Psoas muscle (tissue), 8 donors: ENCODE measurements around the gene IFITM10. TPM values are rescaled to one million over a fixed set of nuclear protein-coding genes. Genes with fewer than 3 reads are reported as not detected.
A peak's percentile ranks its signal among the peaks of the same experiment; 100 is the strongest.

ENCODE experiments used
- ATAC-seq, 4 donors: fragments of 200-7000 bp; cut with Tn5 transposase; one replicate each; pipeline ENCODE4 v1.9.1; 2020; ENCODE audit warnings: moderate library complexity in 3 of 4, mild to moderate bottlenecking in 2 of 4
- DNase-seq, 2 donors: peaks; one replicate each; pipeline ENCODE4 v3.0.0-alpha.2; 2020
- H3K27ac ChIP-seq: fragments of 200-600 bp; one replicate; pipeline ENCODE4 v1.8.0; 2022
- H3K27me3 ChIP-seq, 3 donors: fragments of 200-600 bp in 1 of 3; one replicate each; pipeline versions ENCODE4 v1.6.1 to v1.8.0; 2013 to 2022; ENCODE audit warnings: low read length in 2 of 3, mild to moderate bottlenecking in 2 of 3, moderate library complexity in 1 of 3; ENCODE audit not compliant: insufficient read depth in 3 of 3
- H3K36me3 ChIP-seq, 2 donors: fragments of 200-600 bp in 1 of 2; one replicate each; pipeline versions ENCODE4 v1.6.1 to v1.8.0; 2013 to 2022; ENCODE audit warnings: low read depth in 1 of 2, mild to moderate bottlenecking in 1 of 2, moderate library complexity in 1 of 2; ENCODE audit not compliant: insufficient read depth in 1 of 2
- H3K4me1 ChIP-seq: fragments of 200-600 bp; one replicate; pipeline ENCODE4 v1.8.0; 2022
- H3K4me3 ChIP-seq: fragments of 200-600 bp; one replicate; pipeline ENCODE4 v1.8.0; 2022; ENCODE audit warnings: mild to moderate bottlenecking
- H3K9me3 ChIP-seq: fragments of 200-600 bp; one replicate; pipeline ENCODE4 v1.8.0; 2022
- CTCF ChIP-seq: fragments of 200-600 bp; IDR thresholded peaks from one replicate; pipeline ENCODE4 v1.8.0; 2022; ENCODE audit warnings: antibody characterized with exemption
- WGBS, 3 donors: extraction: QIAGEN DNeasy Blood & Tissue Kit; methylation state at CpG; one replicate each; pipeline versions ENCODE4 v1.1.6 to v1.1.7; 2013; 5-methylcytosine and 5-hydroxymethylcytosine counted together
- intact Hi-C, 2 donors: fragments of 100-400 bp; cut with DNase I; formaldehyde crosslinking; loops; one replicate each; pipeline versions ENCODE4 v1.11.0 to v1.14.2; 2022
- long read RNA-seq, 2 donors: library from polyadenylated mRNA; unstranded; transcript quantifications; one replicate each; pipeline ENCODE4 v2.0.0, GENCODE V29; 2021
- polyA plus RNA-seq, 3 donors: library from polyadenylated mRNA; stranded (reverse); fragments of 200-250 nt; gene quantifications; one replicate each; pipeline ENCODE4 v1.2.3, GENCODE V29; 2013
- total RNA-seq, 4 donors: library from RNA; stranded (reverse); fragmentation: NEBNext Ultra II Directional in 2 of 4; extraction: Animal tissue kit (Norgen Biotek cat#: 25700) in 2 of 4; gene quantifications; one replicate each; pipeline versions ENCODE4 v1.2.1 to v1.2.4, GENCODE V29; 2021 to 2023
- donor health status: healthy with polysubstance abuse.
- donor health status: DM: no; HTN: no; CAD: no; lungs with moderate emphysema.
- donor health status: Bipolar disorder and iron deficiency.
- donor health status: healthy.
- donor health status: DM: yes; HTN: yes; CAD: no.
- donor health status: DM: no; HTN: no; CAD: no.
- donor health status: DM: no; HTN: no; CAD: no.
- donor health status: DM: yes; HTN: yes; CAD: no.

The IFITM10 gene
- total RNA-seq, result 1 to 10 TPM; 1.6 to 6.1 (median 2.7) TPM
- polyA plus RNA-seq, result 1 to 10 TPM in 1 of 3 donors, under 1 TPM in 2; 0.70 to 1.2 (median 0.83) TPM
- long read RNA-seq, donor 1, partial matches to known transcripts, result 8 of 8 reads
- long read RNA-seq, donor 1, other reads (novel, unspliced or antisense), result 0 of 8 reads
- long read RNA-seq, donor 2, partial matches to known transcripts, result 4 of 5 reads
- long read RNA-seq, donor 2, other reads (novel, unspliced or antisense), result 1 of 5 reads

GRCh38 chr11:1750481-1750839 is at the start of gene IFITM10:
TSS of gene IFITM10 (minus strand) at chr11:1750595. CDS start at chr11:1750442, 153 bp downstream.
- no peak for TF ChIP-seq CTCF
- ATAC-seq (peak in 1 of 4 donors; percentile 9), DNase-seq (peak in 1 of 2 donors; percentile 73)
- Histone ChIP-seq H3K4me1 (peaks cover 65% of the 10 kb centered on the region), H3K9me3 (no peaks in the 10 kb centered on the region), H3K27me3 (no peaks in the 10 kb centered on the region), H3K36me3 (peaks cover 4 to 29% of the 10 kb centered on the region in 2 donors), H3K27ac (peak within 1 kb of the TSS; percentile 79), H3K4me3 (peak within 1 kb of the TSS; percentile 67)
- 33 to 46% (median 33%) methylated on average over 6 of the region's 6 CpGs for WGBS, 3 donors
- intact Hi-C loops, result loop anchor here in 1 of 2 donors (2.0 kb wide), 1 partner anchor 82 kb away; no protein-coding TSS in a partner anchor

- Histone ChIP-seq H3K4me3 (no peak overlapping the region), H3K4me1 (no peaks in the 10 kb centered on the region), H3K9me3 (no peaks in the 10 kb centered on the region), H3K36me3 (no peaks in the 10 kb centered on the region), H3K27me3 (peaks cover 0 to 30% (median 2%) of the 10 kb centered on the region in 3 donors), H3K27ac (no peak overlapping the region)
- intact Hi-C loops, result no loop called here
- TF ChIP-seq CTCF, result no peak
- WGBS, 3 donors, result 76 to 79% (median 79%) methylated on average over 14 of the region's 14 CpGs
- DNase-seq (no peak), ATAC-seq (no peak)
These were observed 47.2 kb upstream of the IFITM10 start for GRCh38 chr11:1797391-1798125.

- H3K4me1 ChIP-seq, result no peaks in the 10 kb centered on the region
- H3K27ac ChIP-seq, result no peak overlapping the region
- no peaks in the 10 kb centered on the region for H3K9me3 ChIP-seq
- DNase-seq, result no peak
- WGBS, 3 donors, result 74 to 80% (median 76%) methylated on average over 12 of the region's 12 CpGs
- H3K36me3 ChIP-seq, result no peaks in the 10 kb centered on the region
- no peak for ATAC-seq
- peaks cover 0 to 31% (median 2%) of the 10 kb centered on the region in 3 donors for H3K27me3 ChIP-seq
- intact Hi-C loops, result no loop called here
- no peak overlapping the region for H3K4me3 ChIP-seq
- TF ChIP-seq CTCF, result no peak
These were observed 46.1 kb upstream of the IFITM10 start for GRCh38 chr11:1796413-1797011.

GRCh38 chr11:1793081-1793480 is 42.7 kb upstream of the IFITM10 start:
- Histone ChIP-seq H3K4me1 (no peaks in the 10 kb centered on the region), H3K36me3 (no peaks in the 10 kb centered on the region), H3K4me3 (no peak overlapping the region), H3K27ac (no peak overlapping the region), H3K27me3 (peaks cover 0 to 24% (median 2%) of the 10 kb centered on the region in 3 donors), H3K9me3 (no peaks in the 10 kb centered on the region)
- 25 to 32% (median 27%) methylated on average over 3 of the region's 3 CpGs for WGBS, 3 donors
- intact Hi-C loops, result no loop called here
- DNase-seq (no peak), ATAC-seq (no peak)
- no peak for TF ChIP-seq CTCF
